G401 (cell line): ENCODE data around the gene ZBTB22. TPM values are rescaled to one million over a fixed set of nuclear protein-coding genes. Genes with fewer than 3 reads are reported as not detected.
"Not testable (repeated sequence)": the region's sequence is repeated elsewhere in the genome, so short reads cannot be mapped to it uniquely, and the experiment has no call there.

Source experiments
- DNase-seq: peaks from one replicate; pipeline ENCODE4 v3.0.0-alpha.2; 2015; ENCODE audit warnings: low spot score
- in situ Hi-C: cut with HindIII; loops from 2 replicates; pipeline ENCODE4 v1.10.0; 2016; ENCODE audit warnings: low sequenced_read_pairs, mixed read lengths
- total RNA-seq: library from RNA; depleted of rRNA; stranded (reverse); fragments of >200 nt; shearing (Covaris generic); gene quantifications from 2 replicates; pipeline ENCODE4 v1.2.3, GENCODE V29; 2014; rRNA removed

The ZBTB22 gene, protein sequence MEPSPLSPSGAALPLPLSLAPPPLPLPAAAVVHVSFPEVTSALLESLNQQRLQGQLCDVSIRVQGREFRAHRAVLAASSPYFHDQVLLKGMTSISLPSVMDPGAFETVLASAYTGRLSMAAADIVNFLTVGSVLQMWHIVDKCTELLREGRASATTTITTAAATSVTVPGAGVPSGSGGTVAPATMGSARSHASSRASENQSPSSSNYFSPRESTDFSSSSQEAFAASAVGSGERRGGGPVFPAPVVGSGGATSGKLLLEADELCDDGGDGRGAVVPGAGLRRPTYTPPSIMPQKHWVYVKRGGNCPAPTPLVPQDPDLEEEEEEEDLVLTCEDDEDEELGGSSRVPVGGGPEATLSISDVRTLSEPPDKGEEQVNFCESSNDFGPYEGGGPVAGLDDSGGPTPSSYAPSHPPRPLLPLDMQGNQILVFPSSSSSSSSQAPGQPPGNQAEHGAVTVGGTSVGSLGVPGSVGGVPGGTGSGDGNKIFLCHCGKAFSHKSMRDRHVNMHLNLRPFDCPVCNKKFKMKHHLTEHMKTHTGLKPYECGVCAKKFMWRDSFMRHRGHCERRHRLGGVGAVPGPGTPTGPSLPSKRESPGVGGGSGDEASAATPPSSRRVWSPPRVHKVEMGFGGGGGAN
- total RNA-seq, result 12.8 and 17.1 TPM in 2 replicates

DNA sequence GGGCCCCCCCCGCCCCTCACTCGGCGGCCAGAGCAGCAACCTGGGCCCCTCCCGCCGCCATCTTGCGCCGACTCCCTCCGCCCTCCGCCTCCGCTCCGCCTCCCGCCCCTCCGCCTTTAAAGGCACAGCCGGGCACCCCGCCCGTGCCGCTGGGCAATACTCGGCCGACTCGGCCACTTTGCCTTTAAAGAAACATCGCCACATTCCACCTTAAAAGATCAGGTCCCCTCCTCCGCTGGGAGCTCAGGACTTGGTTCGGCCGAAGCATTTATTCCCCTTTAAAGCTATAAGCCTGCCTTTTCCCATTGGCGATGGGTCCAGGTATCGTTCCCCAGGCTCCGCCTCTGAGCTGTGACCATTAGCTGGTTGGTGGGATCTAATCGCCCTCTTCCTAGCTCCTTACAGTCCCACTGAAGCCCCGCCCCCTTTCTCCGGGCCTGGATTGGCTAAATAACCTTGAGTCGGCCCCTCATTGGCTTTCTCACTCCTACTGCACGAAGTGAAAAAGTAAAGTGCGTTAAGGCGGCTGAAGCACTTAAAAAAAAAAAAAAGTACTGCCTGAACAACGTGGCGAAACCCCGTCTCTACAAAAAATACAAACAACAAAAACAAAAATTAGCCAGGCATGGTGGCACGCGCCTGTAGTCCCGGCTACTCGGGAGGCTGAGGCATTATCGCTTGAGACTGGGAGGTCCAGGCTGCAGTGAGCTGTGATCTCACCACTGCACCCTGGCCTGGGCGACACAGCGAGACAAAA is at the start of gene ZBTB22:
Gene ZBTB22 (minus strand): TSS at position 76 of the 757 bp plus-strand sequence. CDS start 828 bp downstream, outside the sequence.
- in situ Hi-C loops, result no loop called here
- DNase-seq, result peak; percentile 100

DNA sequence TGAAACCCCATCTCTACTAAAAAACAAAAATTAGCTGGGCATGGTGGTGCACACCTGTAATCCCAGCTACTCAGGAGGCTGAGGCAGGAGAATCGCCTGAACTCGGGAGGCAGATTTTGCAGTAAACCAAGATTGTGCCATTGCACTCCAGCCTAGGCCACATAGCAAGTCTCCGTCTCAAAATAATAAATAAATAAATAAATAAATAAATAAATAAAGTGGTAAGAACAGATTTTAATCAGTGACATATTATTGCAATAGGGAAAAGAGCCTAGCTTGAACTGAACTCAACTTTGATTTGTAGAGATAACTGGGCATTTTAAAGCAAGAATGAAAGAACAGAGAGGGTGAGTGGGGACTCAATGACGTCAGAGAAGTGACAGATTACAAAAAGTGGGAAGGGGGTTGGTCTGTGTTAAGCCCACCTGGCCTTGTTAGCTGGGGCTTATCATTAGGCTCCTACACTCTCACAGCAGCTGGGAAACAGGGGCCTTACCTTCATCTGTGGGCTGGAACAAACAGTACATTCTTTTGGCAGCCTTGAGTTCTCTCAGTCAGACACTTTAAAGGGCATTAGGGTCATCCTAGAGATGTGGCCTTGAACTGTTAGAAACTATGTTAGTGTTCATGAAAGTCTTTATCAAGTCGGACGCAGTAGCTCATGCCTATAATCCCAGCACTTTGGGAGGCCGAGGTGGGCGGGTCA is 49.6 kb upstream of the ZBTB22 start:
- in situ Hi-C loops, result no loop called here

DNA sequence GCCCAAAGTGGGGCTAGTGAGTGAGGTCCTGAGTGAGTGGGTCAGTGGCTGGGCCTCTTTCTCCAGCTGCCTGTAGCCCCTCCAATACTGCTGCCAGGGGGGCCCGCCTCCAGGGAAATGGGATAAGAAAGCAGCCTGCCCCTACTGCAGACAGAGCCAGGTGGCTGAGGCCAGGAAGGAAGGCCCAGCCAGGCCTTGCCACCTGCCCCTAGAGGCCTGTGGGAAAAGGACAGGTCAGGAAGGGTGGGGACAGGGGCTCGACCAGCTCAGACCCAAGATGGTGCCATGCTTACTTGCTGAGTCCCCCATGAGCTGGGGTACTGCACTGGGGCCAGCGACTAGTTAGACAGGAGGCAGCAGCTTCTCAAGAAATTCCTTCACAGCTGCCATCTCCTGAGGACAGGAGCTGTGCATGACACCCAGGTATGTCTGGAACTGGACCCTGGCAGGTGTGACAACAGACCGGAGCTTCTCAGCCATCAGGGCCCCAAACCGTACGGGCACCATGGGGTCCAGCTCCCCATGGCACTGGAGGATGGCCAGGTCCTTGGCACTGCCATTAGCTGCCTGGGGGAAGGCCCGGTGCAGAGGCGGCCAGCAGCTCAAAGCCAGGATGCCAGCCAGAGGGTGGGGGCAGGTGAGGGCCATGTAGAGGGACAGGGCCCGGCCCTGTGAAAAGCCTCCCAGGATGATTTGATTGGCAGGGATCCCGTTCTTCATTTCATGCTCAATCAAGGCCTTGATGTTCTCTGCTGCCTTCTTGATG is 47.8 kb upstream of the ZBTB22 start:
- DNase-seq, in situ Hi-C loops: not testable (repeated sequence)

More for the DNA sequence above, 49.6 kb upstream of the ZBTB22 start:
- DNase-seq, result no peak

DNA sequence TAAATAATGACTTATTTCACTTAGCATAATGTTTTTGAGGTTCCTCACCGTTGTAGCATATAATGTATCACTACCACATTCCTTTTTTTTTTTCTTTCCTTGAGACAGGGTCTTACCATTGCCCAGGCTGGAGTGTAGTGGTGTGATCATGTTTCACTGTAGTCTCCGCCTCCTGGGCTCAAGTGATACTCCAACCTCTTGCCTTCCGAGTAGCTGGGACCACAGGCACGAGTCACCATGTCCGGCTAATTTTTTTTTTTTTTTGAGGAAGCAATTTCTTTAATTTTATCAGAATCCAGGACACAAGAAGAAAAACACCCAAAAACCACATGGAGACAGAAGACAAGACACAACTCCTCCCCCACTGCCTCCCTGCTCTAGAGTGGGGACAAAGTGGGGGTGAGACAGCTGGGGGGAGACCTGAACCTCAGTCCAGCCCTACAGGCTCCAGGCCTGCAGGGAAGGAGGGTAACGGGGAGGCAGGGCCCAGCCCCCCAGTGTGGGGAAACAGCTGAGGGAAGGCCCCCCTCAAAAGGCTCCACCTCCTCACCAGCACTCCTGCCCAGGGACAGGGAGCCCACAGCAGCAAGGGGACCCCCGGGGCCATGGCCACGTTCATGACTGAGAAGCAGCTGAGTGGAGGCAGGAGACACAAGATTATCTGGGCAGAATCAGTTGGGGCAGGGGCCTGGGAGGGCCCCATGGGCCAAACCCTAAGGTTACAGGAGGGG is 47.1 kb upstream of the ZBTB22 start:
- in situ Hi-C loops, result not testable (repeated sequence)
- peak; percentile 13 for DNase-seq

DNA sequence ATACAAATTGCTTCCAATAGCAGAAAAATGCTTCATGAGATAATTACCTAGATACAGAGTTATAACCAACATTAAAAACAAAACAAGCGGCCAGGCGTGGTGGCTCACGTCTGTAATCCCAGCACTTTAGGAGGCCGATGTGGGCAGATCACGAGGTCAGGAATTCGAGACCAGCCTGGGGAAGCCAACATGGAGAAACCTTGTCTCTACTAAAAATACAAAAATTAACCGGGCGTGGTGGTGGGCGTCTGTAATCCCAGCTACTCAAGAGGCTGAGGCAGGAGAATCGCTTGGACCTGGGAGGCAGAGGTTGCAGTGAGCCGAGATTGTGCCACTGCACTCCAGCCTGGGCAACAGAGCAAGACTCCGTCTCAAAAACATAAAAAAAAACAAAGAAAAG is 45.9 kb upstream of the ZBTB22 start:
- in situ Hi-C loops, DNase-seq: not testable (repeated sequence)

DNA sequence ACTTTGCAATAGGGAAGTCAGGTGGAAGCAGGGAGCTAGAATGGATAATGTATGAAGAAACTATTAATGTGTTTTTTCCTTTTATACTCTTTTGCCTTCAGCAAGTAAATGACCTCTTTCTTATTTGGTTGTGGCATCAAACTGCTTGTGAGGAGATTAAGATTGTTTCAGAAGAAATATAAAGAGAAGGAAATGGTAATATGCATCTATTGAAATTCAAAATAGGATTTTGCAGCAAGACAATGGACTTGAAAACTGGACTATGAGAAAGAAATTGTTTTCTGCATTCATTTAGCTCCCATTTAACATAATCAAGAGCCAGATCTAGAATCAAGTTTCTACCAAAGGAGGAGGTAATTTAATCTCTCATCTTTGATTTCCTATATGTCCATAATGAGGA is 41.8 kb upstream of the ZBTB22 start:
- no peak for DNase-seq
- in situ Hi-C loops, result no loop called here

DNA sequence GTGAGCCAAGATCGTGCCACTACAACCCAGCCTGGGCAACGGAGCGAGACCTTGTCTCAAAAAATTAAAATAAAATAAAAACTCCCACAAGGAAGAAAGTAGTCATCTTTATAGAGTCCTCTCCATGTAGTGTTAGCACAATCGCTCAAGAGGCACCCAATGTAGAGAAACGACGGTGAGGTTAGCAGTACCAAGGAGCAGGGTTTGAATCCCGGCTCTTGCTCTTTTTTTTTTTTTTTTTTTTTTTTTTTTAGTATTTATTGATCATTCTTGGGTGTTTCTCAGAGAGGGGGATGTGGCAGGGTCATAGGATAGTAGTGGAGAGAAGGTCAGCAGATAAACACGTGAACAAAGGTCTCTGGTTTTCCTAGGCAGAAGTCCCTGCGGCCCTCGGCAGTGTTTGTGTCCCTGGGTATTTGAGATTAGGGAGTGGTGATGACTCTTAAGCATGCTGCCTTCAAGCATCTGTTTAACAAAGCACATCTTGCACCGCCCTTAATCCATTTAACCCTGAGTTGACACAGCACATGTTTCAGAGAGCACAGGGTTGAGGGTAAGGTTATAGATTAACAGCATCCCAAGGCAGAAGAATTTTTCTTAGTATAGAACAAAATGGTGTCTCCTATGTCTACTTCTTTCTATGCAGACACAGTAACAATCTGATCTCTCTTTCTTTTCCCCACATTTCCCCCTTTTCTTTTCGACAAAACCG is 39.8 kb upstream of the ZBTB22 start:
- DNase-seq, in situ Hi-C loops: not testable (repeated sequence)

DNA sequence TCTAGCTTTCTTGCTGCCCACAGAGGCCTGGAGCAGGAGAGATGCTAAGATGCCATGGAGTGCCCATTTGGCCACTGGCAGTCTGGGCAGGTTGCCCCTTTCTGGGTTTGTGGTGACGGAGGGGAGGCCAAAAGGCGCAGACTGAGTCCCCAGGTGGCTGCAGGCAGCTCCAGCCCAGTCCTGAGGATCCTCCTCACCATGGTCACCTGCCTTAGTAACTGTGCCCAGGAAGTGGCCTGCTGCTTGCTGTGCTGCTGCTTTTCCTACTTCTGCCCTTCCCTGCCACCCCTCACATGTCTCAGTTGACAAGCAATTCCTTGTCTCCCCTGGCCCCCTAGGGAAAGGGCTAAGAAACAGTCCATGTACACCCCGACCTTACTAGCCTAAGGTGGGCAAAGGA is 38.8 kb upstream of the ZBTB22 start:
- in situ Hi-C loops, result no loop called here
- peak; percentile 11 for DNase-seq

DNA sequence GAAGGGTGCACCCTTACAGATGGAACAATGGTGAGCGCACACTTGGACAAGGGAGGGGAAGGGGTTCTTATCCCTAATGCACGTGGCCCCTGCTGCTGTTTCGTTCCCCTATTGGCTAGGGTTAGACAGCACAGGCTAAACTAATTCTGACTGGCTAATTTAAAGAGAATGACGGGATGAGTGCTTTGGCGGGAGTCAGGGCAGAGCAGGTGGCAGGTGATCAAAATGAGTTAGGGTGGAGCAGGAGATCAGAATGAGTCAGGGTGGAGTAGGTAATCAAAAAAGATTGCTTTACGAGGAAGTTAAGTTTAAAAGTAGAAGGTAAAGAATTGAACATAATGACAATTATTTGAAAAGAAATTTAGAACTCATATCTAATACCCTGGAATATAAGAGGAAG is 38.3 kb upstream of the ZBTB22 start:
- DNase-seq, in situ Hi-C loops: not testable (repeated sequence)

DNA sequence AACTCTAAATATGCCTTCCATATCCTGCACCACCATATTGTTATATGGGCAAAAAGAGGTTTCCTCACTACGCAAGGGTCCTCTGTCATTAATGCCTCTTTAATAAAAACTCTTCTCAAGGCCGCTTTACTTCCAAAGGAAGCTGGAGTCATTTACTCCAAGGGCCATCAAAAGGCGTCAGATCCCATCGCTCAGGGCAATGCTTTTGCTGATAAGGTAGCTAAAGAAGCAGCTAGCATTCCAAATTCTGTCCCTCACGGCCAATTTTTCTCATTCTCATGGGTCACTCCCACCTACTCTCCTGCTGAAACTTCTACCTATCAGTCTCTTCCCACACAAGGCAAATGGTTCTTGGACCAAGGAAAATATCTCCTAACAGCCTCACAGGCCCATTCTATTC is 30.3 kb upstream of the ZBTB22 start:
- in situ Hi-C loops, result no loop called here
- no peak for DNase-seq

DNA sequence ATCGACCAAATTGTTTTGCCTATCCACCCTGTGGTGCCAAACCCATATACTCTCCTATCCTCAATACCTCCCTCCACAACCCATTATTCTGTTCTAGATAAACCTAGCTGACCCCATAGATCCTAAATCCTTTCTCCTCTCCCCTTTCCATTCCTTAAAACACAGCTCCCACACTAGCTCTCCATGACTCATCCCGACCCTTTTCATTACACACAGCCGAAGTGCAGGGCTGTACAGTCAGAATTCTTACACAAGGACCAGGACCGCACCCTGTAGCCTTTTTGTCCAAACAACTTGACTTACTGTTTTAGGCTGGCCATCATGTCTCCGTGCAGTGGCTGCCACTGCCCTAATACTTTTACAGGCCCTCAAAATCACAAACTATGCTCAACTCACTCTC is 29.4 kb upstream of the ZBTB22 start:
- in situ Hi-C loops, result not testable (repeated sequence)

DNA sequence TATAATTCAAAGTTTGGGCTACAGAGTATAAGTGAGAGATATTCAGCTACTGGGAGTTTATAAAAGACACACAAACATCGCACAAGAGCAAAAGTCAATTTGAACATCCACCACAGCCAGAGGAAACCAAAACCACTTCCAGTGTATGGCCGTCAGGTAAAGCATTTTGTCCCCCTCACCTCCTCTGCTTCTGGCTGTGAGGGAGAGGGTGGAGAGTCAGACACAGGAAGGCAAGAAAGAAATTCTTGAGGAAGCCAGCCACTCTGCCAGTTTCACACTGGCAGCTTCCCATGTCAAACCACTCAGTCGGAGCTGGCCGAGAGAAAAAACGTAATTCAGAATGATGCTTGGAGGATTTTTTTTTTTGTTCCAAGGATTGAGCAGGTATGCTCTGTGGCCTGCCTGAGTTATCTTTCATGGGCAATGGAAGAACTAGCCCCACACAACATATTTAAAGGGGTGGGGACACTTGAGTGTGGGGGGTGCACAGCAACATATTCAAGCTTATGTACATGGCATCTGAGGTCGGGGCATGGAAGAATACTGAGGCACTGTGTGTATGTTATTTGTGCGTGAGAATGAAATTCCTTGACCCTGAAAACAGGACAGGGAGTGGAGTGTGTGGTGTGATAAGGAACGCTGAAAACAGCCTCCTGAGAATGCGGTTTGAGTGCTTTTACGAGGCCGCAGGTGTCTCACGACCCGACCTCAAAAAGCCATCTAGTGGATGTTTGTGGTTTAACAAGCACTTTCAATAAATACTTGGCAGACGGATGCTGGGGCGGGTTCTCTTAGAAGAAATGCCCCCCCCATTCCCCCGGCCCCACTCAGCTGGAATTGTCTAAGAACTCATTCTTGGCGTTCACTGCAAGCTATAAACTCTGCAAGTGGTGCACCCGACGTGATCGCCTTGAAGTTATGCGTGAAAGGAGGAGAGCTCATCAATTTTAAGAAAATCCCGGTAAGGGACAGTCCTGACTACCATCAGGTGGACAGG is 27.5 kb upstream of the ZBTB22 start:
- DNase-seq, result peak; percentile 88
- in situ Hi-C loops, result no loop called here

More for the DNA sequence above, 29.4 kb upstream of the ZBTB22 start:
- not testable (repeated sequence) for DNase-seq

DNA sequence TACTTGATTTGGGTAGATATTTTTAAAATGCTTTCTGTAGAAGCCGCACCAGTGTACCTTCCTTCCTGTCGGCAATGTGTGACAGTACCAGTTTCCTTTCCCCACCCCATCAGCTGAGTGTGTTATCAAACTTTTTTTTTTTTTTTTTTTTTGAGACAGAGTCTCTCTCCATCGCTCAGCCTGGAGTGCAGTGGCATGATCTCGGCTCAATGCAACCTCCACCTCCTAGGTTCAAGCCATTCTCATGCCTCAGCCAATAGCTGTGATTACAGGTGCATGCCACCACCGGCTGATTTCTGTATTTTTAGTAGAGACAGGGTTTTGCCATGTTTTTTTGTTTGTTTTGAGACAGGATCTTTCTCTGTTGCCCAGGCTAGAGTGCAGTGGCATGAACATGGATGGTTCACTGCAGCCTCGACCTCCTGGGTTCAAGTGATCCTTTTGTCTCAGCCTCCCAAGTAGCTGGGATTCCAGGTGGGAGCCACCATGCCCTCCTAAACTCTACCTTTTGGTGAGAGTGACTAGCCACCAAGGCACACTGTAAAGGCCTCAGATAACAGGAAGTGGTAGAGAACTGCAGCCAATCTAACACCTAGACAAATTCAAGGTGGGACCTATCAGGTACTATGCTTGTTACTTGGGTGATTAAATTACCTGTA is 26.5 kb upstream of the ZBTB22 start:
- no peak for DNase-seq
- in situ Hi-C loops, result no loop called here

DNA sequence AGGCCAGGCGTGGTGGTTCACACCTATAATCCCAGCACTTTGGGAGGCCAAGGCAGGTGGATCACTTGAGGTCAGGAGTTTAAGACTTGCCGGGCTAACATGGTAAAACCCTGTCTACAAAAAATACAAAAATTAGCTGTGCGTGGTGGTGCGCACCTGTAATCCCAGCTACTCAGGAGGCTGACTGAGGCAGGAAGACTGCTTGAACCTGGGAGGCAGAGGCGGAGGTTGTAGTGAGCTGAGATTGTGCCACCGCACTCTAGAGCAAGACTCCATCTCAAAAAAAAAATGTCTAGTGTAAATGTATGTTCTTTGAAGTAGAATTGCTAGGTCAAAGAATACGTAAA is 26.0 kb upstream of the ZBTB22 start:
- in situ Hi-C loops, DNase-seq: not testable (repeated sequence)

DNA sequence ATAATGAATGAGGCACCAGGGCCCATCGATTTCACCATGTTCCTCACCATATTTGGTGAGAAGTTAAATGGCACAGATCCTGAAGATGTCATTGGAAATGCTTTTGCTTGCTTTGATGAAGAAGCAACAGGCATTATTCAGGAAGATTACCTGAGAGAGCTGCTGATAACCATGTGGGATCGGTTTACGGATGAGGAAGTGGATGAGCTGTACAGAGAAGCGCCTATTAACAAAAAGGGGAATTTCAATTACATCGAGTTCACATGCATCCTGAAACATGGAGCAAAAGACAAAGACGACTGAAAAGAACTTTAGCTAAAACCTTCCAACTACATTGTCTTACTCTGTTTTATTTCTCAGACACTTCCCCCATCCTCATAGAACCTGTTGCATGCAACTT is 21.6 kb upstream of the ZBTB22 start:
- DNase-seq, result no peak
- in situ Hi-C loops, result no loop called here

DNA sequence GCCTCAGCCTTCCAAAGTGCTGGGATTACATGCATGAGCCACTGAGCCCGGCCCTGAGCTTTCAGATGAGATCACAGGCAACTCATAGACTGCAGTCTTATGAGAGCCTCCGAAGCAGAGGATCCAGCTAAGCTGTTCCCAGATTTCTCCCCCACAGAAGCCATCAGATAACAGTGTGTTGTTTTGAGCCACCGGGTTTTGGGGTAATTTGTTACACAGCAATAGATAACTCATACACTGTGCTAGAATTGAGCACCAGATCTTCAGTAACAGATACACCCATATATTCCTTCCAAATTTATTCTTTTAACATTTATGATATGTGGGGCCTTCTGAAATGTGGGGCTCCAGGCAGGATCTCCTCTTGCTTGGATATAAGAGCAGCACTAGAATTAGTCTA is 19.0 kb upstream of the ZBTB22 start:
- DNase-seq, result no peak
- in situ Hi-C loops, result no loop called here
